K562 (cell line): Measurements from ENCODE around the gene SPINK4. TPM values are rescaled to one million over a fixed set of nuclear protein-coding genes. Genes with fewer than 3 reads are reported as not detected.

ENCODE experiments used
- ATAC-seq: fragments of 200-7000 bp; cut with Tn5 transposase; 3 replicates; pipeline ENCODE4 v1.9.1; 2020; ENCODE audit warnings: moderate library complexity
- BruUV-seq: library from RNA; stranded (reverse); fragments of 400-500 nt; replicated peaks from 2 replicates; lab custom pipeline; 2021; lab: Mats Ljungman, UMichigan
- CTCF ChIA-PET: fragments of 300-600 bp; formaldehyde crosslinking; extraction: SDS; loops from one replicate; lab custom pipeline; 2021; ENCODE audit warnings: low intra/inter-chr PET ratio; lab: Yijun Ruan, JAX
- POLR2A ChIA-PET: fragments of 300-600, 350-650 bp; sonication (Branson Sonifier 250); formaldehyde crosslinking; extraction: SDS; loops from one replicate; lab custom pipeline; 2021; ENCODE audit warnings: antibody characterized with exemption, inconsistent platforms; lab: Yijun Ruan, JAX
- DNase-seq, 4 experiments: peaks; one replicate each; pipeline versions ENCODE4 v3.0.0 to v3.0.0-alpha.2; 2011 to 2018; ENCODE audit warnings: low spot score in 3 of 4, mixed read lengths in 3 of 4; ENCODE audit errors: extremely low read depth in 1 of 4
- FAIRE-seq: peaks from 2 replicates; lab custom pipeline; 2011; peaks lifted over from hg19 to GRCh38; lab: Jason Lieb, UNC
- H2AFZ ChIP-seq: 2 replicates; pipeline ENCODE4 v1.6.0; 2011; ENCODE audit warnings: low read depth, low read length, control low read depth, inconsistent platforms
- H3K27ac ChIP-seq: fragments of 200-600 bp; 3 replicates; pipeline ENCODE4 v1.8.0; 2011; ENCODE audit warnings: low read depth, mild to moderate bottlenecking, control low read depth, inconsistent platforms, low read length, moderate library complexity, mixed read lengths; ENCODE audit errors: extremely low read depth
- H3K27me3 ChIP-seq, 2 experiments: fragments of 300-600 bp in 1 of 2; 2 replicates in 1 of 2; 3 replicates in 1 of 2; pipeline versions ENCODE4 v1.6.0 to v1.8.0; 2011; ENCODE audit warnings: inconsistent platforms in 2 of 2, low read length in 2 of 2, mild to moderate bottlenecking in 1 of 2, mixed read lengths in 1 of 2, moderate library complexity in 1 of 2; ENCODE audit not compliant: control insufficient read depth in 2 of 2, insufficient read depth in 2 of 2
- H3K36me3 ChIP-seq: fragments of 300-600 bp; 3 replicates; pipeline ENCODE4 v1.8.0; 2011; ENCODE audit warnings: mild to moderate bottlenecking, low read length, inconsistent platforms; ENCODE audit not compliant: control insufficient read depth, insufficient read depth
- H3K4me1 ChIP-seq, 2 experiments: fragments of 200-600 bp in 1 of 2; replicated peaks in 1 of 2; 2 replicates in 1 of 2; 3 replicates in 1 of 2; pipeline versions ENCODE4 v1.5.1 to v1.8.0; 2011; ENCODE audit warnings: inconsistent platforms in 2 of 2, low read length in 2 of 2, mild to moderate bottlenecking in 1 of 2, mixed read lengths in 1 of 2, moderate library complexity in 1 of 2; ENCODE audit not compliant: control insufficient read depth in 2 of 2, insufficient read depth in 2 of 2
- H3K4me2 ChIP-seq: 2 replicates; pipeline ENCODE4 v1.6.1; 2011; ENCODE audit warnings: low read length, control low read depth, inconsistent platforms, mixed read lengths; ENCODE audit not compliant: insufficient read depth
- H3K4me3 ChIP-seq: fragments of 200-600 bp; sonication (generic), shearing (Covaris generic); 2 replicates; pipeline ENCODE4 v1.5.1; 2016; ENCODE audit warnings: control low read depth, inconsistent platforms
- H3K79me2 ChIP-seq: fragments of 200-600 bp; 3 replicates; pipeline ENCODE4 v1.8.0; 2011; ENCODE audit warnings: low read length, inconsistent platforms; ENCODE audit not compliant: control insufficient read depth, insufficient read depth
- H3K9ac ChIP-seq, 2 experiments: 2 replicates each; pipeline versions ENCODE4 v1.6.0 to v1.6.1; 2011; ENCODE audit warnings: low read depth in 2 of 2, low read length in 2 of 2, control low read depth in 1 of 2, inconsistent platforms in 1 of 2, mild to moderate bottlenecking in 1 of 2, mixed read lengths in 1 of 2; ENCODE audit not compliant: insufficient read depth in 1 of 2
- H3K9me1 ChIP-seq: one replicate; pipeline ENCODE4 v1.6.0; 2011; ENCODE audit warnings: inconsistent platforms, mild to moderate bottlenecking, low read length, moderate library complexity; ENCODE audit not compliant: control insufficient read depth, insufficient read depth
- H3K9me3 ChIP-seq: replicated peaks from 2 replicates; pipeline ENCODE4 v1.5.1; 2011; ENCODE audit warnings: low read depth, low read length, inconsistent platforms; ENCODE audit not compliant: control insufficient read depth, insufficient read depth
- H4K20me1 ChIP-seq: replicated peaks from 2 replicates; pipeline ENCODE4 v1.6.1; 2011; ENCODE audit warnings: low read length, inconsistent platforms, mixed read lengths; ENCODE audit not compliant: control insufficient read depth, insufficient read depth
- ARID3B ChIP-seq: fragments of 250-450 bp; sonication (Bioruptor Pico); IDR thresholded peaks from 2 replicates; pipeline ENCODE4 v1.4.0; 2020; ENCODE audit warnings: borderline replicate concordance
- C11orf30 ChIP-seq: fragments of 450-650 bp; IDR thresholded peaks from 2 replicates; pipeline ENCODE4 v1.6.1; 2016; ENCODE audit warnings: low read depth, mild to moderate bottlenecking
- CHCHD3 ChIP-seq: fragments of 250-450 bp; sonication (Bioruptor Pico); IDR thresholded peaks from 2 replicates; pipeline ENCODE4 v2.1.2; 2022; ENCODE audit warnings: mild to moderate bottlenecking
- ETV6 ChIP-seq, 3 experiments: fragments of 150-350 bp in 1 of 3; sonication (generic) in 1 of 3; formaldehyde crosslinking in 1 of 3; IDR thresholded peaks; 2 replicates each; pipeline versions ENCODE4 v1.6.1 to v1.8.0; 2014 to 2022; ENCODE audit warnings: borderline replicate concordance in 2 of 3, low read depth in 2 of 3, antibody characterized with exemption in 1 of 3, low read length in 1 of 3, mild to moderate bottlenecking in 1 of 3, missing genetic modification reagents in 1 of 3
- FOSL1 ChIP-seq: fragments of 200-800 bp; sonication (Bioruptor generic); conservative IDR thresholded peaks from 2 replicates; pipeline ENCODE4 v1.6.1; 2016; ENCODE audit warnings: missing genetic modification characterization, missing compliant biosample characterization
- FOXJ2 ChIP-seq: fragments of 200-800 bp; sonication (Bioruptor generic); IDR thresholded peaks from 2 replicates; pipeline ENCODE4 v1.6.1; 2016; ENCODE audit warnings: missing genetic modification characterization, missing compliant biosample characterization
- FOXM1 ChIP-seq, 2 experiments: fragments of 450-650 bp in 1 of 2; sonication (generic) in 1 of 2; formaldehyde crosslinking in 1 of 2; IDR thresholded peaks; 2 replicates each; pipeline versions ENCODE4 v1.6.1 to v1.9.0; 2017 to 2022; ENCODE audit warnings: low read depth in 2 of 2, mild to moderate bottlenecking in 2 of 2, missing genetic modification reagents in 1 of 2, moderate library complexity in 1 of 2
- GABPB2 ChIP-seq: fragments of 250-450 bp; sonication (Bioruptor Pico); conservative IDR thresholded peaks from 2 replicates; pipeline ENCODE4 v1.5.1; 2021; ENCODE audit warnings: mild to moderate bottlenecking
- HDGF ChIP-seq: fragments of 450-650 bp; IDR thresholded peaks from 2 replicates; pipeline ENCODE4 v1.6.1; 2016
- KDM2B ChIP-seq: fragments of 250-450 bp; sonication (Bioruptor Pico); IDR thresholded peaks from 2 replicates; pipeline ENCODE4 v1.8.0; 2021; ENCODE audit warnings: mild to moderate bottlenecking, moderate library complexity
- SIRT6 ChIP-seq: IDR thresholded peaks from one replicate; pipeline ENCODE4 v1.6.1; 2012; ENCODE audit warnings: low read depth, mild to moderate bottlenecking, control low read depth, inconsistent platforms, low read length, moderate library complexity
- TARDBP ChIP-seq: fragments of 450-650 bp; IDR thresholded peaks from 2 replicates; pipeline ENCODE4 v1.6.1; 2016
- TCF15 ChIP-seq: fragments of 250-450 bp; sonication (Bioruptor Pico); IDR thresholded peaks from 2 replicates; pipeline ENCODE4 v1.8.0; 2022; ENCODE audit warnings: moderate library complexity, mild to moderate bottlenecking, inconsistent platforms
- XRCC4 ChIP-seq: IDR thresholded peaks from one replicate; pipeline ENCODE4 v1.6.1; 2011; ENCODE audit not compliant: insufficient read depth, insufficient read length; ENCODE audit errors: extremely low read depth
- ZNF12 ChIP-seq: sonication (generic); formaldehyde crosslinking; IDR thresholded peaks from 2 replicates; pipeline ENCODE4 v1.4.0; 2020; ENCODE audit warnings: mild to moderate bottlenecking, missing genetic modification reagents
- ZNF146 ChIP-seq: IDR thresholded peaks from one replicate; pipeline ENCODE4 v1.6.1; 2018; ENCODE audit warnings: missing compliant biosample characterization; ENCODE audit not compliant: unreplicated experiment
- ZNF449 ChIP-seq: fragments of 250-450 bp; sonication (Bioruptor Pico); IDR thresholded peaks from 2 replicates; pipeline ENCODE4 v1.8.0; 2022; ENCODE audit warnings: moderate library complexity, mild to moderate bottlenecking, inconsistent platforms
- ZNF511 ChIP-seq: sonication (generic); formaldehyde crosslinking; IDR thresholded peaks from 2 replicates; pipeline ENCODE4 v1.8.0; 2022; ENCODE audit warnings: mild to moderate bottlenecking, missing genetic modification reagents
- ZNF75A ChIP-seq: fragments of 450-650 bp; formaldehyde crosslinking; IDR thresholded peaks from 2 replicates; pipeline ENCODE4 v1.4.0; 2020; ENCODE audit warnings: mild to moderate bottlenecking
- WGBS: fragments of 100-300 bp; shearing (Covaris generic); methylation state at CpG from one replicate; pipeline ENCODE4 v1.1.6; 2016; ENCODE audit warnings: low coverage, mixed read lengths; ENCODE audit not compliant: insufficient coverage; ENCODE audit errors: missing lambda C conversion rate; 5-methylcytosine and 5-hydroxymethylcytosine counted together
- in situ Hi-C: fragments of 300-500 bp; cut with MboI; formaldehyde crosslinking; loops from 4 replicates; pipeline ENCODE4 v1.15.0; 2018; ENCODE audit warnings: inconsistent platforms, mixed read lengths
- intact Hi-C: fragments of 100-400 bp; cut with micrococcal nuclease; formaldehyde crosslinking; loops from 2 replicates; pipeline ENCODE4 v1.14.2; 2022
- polyA plus RNA-seq, 8 experiments: library from polyadenylated mRNA; depleted of rRNA in 4 of 8; stranded (reverse) in 5 of 8; unstranded in 3 of 8; fragments of >200 nt; fragmentation: Nextera tagmentation in 2 of 8; fragmentation: Illumina TruSeq in 1 of 8; extraction: Ambion mirVana in 2 of 8; extraction: Trizol in 1 of 8; gene quantifications; 2 replicates each; pipeline versions ENCODE4 v1.2.1 to v1.2.3, GENCODE V29; 2011 to 2014; ENCODE audit warnings: inconsistent platforms in 1 of 8, missing spikeins in 1 of 8
- total RNA-seq, 7 experiments: library from RNA; depleted of rRNA in 6 of 7; stranded (reverse); fragments of >200 nt in 6 of 7; fragmentation: Illumina TruSeq in 2 of 7; extraction: Trizol in 2 of 7; gene quantifications; 2 replicates each; pipeline versions ENCODE4 v1.2.1 to v1.2.3, GENCODE V29; 2011 to 2021; ENCODE audit warnings: low replicate concordance in 1 of 7

SPINK4 gene
- total and polyA plus RNA-seq, 9 of the 15 experiments (the other 6 are each of a cell fraction or from before 2014, with no cell fraction given): 0.74 to 5.5 (median 2.1) TPM; not detected in 2

- no peaks in the 10 kb centered on the region for H3K36me3 ChIP-seq
- CTCF ChIA-PET: no interaction called here
- no peak overlapping the region for H3K4me3 ChIP-seq
- H2AFZ ChIP-seq: no peak overlapping the region
- in situ Hi-C loops: no loop called here
- H3K79me2 ChIP-seq: no peaks in the 10 kb centered on the region
- FAIRE-seq (no peak), DNase-seq (no peak), ATAC-seq (no peak)
- no peaks in the 10 kb centered on the region for H3K9me3 ChIP-seq
- BruUV-seq: no TSS peak
- no peak overlapping the region for H3K4me2 ChIP-seq
- POLR2A ChIA-PET: no interaction called here
- H3K27me3 ChIP-seq: no peaks in the 10 kb centered on the region
- H3K9ac ChIP-seq: no peak overlapping the region
- TF ChIP-seq FOSL1 (tag) (no peak), FOXM1 (IDR thresholded peaks at IDR 0.05; ENCODE audit: low read depth) (no peak), FOXM1 (CRISPR knock-in tag; IDR thresholded peaks at IDR 0.05; ENCODE audit: low read depth) (no peak), C11orf30 (no peak), ARID3B (no peak), ZNF12 (no peak), TARDBP (no peak), ZNF75A (CRISPR knock-in tag) (no peak), HDGF (no peak), ETV6 (IDR thresholded peaks at IDR 0.05; ENCODE audit: borderline replicate concordance in 1 of 2, low read depth in 2 of 2, low read length in 1 of 2) (no peak), ETV6 (CRISPR knock-in tag; IDR thresholded peaks at IDR 0.05; ENCODE audit: borderline replicate concordance) (no peak), GABPB2 (CRISPR knock-in tag) (no peak), ZNF511 (no peak), SIRT6 (no peak), TCF15 (CRISPR knock-in tag) (no peak), XRCC4 (no peak), CHCHD3 (CRISPR knock-in tag) (no peak), KDM2B (CRISPR knock-in tag) (no peak), ZNF146 (no peak), ZNF449 (CRISPR knock-in tag) (no peak), FOXJ2 (tag) (no peak)
- H3K9me1 ChIP-seq: no peaks in the 10 kb centered on the region
- intact Hi-C loops: no loop called here
- 40% methylated on average over 3 of the region's 3 CpGs for WGBS
- no peaks in the 10 kb centered on the region; a peak in 1 of 5 replicates for H3K4me1 ChIP-seq
- H3K27ac ChIP-seq: no peak overlapping the region
- no peaks in the 10 kb centered on the region for H4K20me1 ChIP-seq
These were observed 46.1 kb upstream of the SPINK4 start for GRCh38 chr9:33193818-33194217.
